ENCODE measurements around the gene NPC2.

NPC2 gene

DNA sequence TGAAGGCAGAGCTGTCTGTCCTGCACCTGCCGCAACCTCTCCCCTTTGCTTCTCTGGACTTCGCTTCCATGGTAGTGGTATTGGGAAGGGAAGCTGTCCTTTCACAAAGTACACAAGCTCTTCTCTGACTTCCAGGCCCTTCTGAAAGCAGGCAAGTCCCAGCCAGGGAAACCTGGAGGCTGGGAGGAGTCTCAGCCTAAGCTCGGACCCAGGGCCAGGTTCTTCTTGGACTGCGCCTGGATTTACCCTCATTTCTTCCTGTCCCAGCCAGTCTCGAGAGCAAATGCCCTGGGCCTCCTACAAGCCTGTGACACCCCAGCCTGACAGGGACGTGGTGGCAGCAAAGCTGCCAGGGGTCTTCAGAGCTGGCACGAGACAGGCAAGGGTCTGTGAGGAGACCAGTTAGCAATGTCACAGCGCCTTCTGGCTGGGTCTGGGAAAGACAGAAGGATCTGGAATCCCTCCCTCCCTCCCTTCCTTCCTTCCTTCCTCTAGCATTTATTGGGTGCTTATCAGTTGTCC is 22.8 kb upstream of the NPC2 start:
- TF ChIP-seq SIN3A (IDR thresholded peaks at IDR 0.05; ENCODE audit: borderline replicate concordance, insufficient read depth, low read length) (no peak), POLR2AphosphoS5 (IDR thresholded peaks at IDR 0.05; ENCODE audit: low read depth, low read length) (no peak), FOXP2 (optimal IDR thresholded peaks at IDR 0.05; ENCODE audit: borderline replicate concordance, extremely low read depth, extremely low read length, insufficient read depth) (no peak)
- TF ChIP-seq, protein P1, sequence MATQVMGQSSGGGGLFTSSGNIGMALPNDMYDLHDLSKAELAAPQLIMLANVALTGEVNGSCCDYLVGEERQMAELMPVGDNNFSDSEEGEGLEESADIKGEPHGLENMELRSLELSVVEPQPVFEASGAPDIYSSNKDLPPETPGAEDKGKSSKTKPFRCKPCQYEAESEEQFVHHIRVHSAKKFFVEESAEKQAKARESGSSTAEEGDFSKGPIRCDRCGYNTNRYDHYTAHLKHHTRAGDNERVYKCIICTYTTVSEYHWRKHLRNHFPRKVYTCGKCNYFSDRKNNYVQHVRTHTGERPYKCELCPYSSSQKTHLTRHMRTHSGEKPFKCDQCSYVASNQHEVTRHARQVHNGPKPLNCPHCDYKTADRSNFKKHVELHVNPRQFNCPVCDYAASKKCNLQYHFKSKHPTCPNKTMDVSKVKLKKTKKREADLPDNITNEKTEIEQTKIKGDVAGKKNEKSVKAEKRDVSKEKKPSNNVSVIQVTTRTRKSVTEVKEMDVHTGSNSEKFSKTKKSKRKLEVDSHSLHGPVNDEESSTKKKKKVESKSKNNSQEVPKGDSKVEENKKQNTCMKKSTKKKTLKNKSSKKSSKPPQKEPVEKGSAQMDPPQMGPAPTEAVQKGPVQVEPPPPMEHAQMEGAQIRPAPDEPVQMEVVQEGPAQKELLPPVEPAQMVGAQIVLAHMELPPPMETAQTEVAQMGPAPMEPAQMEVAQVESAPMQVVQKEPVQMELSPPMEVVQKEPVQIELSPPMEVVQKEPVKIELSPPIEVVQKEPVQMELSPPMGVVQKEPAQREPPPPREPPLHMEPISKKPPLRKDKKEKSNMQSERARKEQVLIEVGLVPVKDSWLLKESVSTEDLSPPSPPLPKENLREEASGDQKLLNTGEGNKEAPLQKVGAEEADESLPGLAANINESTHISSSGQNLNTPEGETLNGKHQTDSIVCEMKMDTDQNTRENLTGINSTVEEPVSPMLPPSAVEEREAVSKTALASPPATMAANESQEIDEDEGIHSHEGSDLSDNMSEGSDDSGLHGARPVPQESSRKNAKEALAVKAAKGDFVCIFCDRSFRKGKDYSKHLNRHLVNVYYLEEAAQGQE (IDR thresholded peaks at IDR 0.05; ENCODE audit: insufficient read depth in 1 of 2, low read depth in 2 of 2, low read length in 2 of 2) = no peak

DNA sequence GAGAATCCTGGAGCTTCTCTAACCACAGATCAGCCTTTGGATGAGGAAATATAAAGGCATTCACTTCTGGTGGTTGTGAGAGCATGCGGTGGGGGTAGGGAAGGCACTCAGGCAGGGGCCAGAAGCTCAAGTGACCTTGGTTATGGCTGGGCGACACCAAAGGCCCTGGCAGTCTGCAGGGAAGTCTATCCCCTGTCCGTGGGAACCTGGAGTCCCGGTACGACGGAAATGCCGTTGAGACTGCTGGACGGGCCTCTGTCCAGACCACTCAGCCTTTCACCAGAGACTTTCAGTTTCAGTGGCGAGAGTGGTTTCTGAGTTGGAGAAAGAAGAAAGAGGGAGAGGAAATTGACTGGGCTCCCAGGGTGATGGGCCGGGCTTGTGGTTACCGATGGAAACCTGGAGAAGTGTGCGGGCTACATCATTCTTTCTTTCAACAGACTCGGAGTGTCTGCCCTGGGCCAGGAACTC is 21.4 kb upstream of the NPC2 start:
- TF ChIP-seq POLR2AphosphoS5 (IDR thresholded peaks at IDR 0.05; ENCODE audit: low read depth, low read length) = no peak
- no peak for TF ChIP-seq FOXP2 (optimal IDR thresholded peaks at IDR 0.05; ENCODE audit: borderline replicate concordance, extremely low read depth, extremely low read length, insufficient read depth)
- TF ChIP-seq, protein P1 (IDR thresholded peaks at IDR 0.05; ENCODE audit: insufficient read depth in 1 of 2, low read depth in 2 of 2, low read length in 2 of 2) = no peak
- no peak for TF ChIP-seq SIN3A (IDR thresholded peaks at IDR 0.05; ENCODE audit: borderline replicate concordance, insufficient read depth, low read length)
- TF ChIP-seq TAF1 (IDR thresholded peaks at IDR 0.05; ENCODE audit: borderline replicate concordance, insufficient read depth, low read length) = no peak

DNA sequence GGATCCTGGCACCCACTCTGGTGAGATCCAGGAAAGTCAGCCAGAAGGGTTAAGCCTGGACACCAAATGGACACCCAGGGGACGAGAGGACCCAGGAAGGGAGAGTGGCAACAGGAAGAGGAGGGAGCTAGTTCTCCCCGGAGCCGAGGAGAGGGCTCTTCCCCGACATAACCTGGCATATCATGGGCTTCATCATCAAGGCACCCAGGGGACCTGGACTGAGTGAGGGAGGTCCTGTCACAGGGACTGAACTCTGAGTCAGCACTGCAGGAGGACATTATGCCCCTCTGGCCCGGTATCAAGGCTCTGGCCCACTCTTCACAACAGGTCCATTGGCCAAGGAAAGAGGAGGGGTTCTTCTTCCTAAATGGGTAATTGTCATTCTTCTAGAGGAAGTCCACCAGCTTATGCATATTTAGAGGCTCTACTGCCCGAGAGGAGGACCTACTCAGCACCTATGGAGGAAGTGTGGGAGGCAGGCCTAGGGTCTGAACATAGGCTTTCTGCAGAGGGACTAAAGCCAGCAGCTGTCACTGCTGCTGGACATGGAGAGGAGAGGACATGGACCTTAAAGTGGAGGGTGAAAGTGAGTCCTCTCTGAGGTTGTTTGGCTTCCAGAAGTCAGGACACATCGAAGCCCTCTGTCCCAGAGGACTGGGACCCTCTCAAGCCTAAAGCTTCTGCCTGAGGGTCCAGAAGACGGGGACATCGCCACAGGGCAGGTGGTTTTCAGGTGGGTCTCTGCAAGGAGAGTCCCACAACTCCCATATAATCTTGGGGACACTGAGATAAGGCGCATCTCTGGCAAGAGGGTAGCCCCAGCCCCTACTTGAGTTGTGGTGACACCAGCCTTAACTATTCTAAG is 19.1 kb upstream of the NPC2 start:
- TF ChIP-seq, protein P1 (IDR thresholded peaks at IDR 0.05; ENCODE audit: insufficient read depth in 1 of 2, low read depth in 2 of 2, low read length in 2 of 2) = no peak
- TF ChIP-seq FOXP2 (optimal IDR thresholded peaks at IDR 0.05; ENCODE audit: borderline replicate concordance, extremely low read depth, extremely low read length, insufficient read depth) (no peak), SIN3A (IDR thresholded peaks at IDR 0.05; ENCODE audit: borderline replicate concordance, insufficient read depth, low read length) (no peak), POLR2AphosphoS5 (IDR thresholded peaks at IDR 0.05; ENCODE audit: low read depth, low read length) (no peak), TAF1 (IDR thresholded peaks at IDR 0.05; ENCODE audit: borderline replicate concordance, insufficient read depth, low read length) (no peak)

DNA sequence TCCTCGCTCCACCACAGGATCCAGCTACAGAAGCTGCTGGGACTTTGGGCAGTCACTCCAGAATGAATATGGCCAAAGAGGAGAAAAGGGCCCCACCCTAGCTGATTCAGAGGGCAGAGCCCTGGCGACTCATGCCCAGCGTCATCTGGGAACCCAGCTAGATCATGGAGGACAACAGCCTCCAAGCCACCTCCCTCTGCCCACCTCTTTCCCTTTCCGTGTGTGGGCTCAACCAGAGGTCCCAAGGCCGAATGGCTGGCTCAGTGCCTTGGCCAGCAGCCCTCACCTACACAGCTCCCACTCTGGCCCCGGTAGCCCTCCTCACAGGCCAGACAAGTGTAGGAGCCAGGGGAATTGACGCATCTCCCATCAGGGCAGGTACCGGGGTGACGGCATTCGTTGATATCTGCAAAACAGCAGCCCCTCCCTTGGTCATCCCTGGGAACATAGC is 17.9 kb upstream of the NPC2 start:
- TF ChIP-seq, protein P1 (IDR thresholded peaks at IDR 0.05; ENCODE audit: insufficient read depth in 1 of 2, low read depth in 2 of 2, low read length in 2 of 2) = no peak
- TF ChIP-seq SIN3A (IDR thresholded peaks at IDR 0.05; ENCODE audit: borderline replicate concordance, insufficient read depth, low read length) (no peak), FOXP2 (optimal IDR thresholded peaks at IDR 0.05; ENCODE audit: borderline replicate concordance, extremely low read depth, extremely low read length, insufficient read depth) (no peak), TAF1 (IDR thresholded peaks at IDR 0.05; ENCODE audit: borderline replicate concordance, insufficient read depth, low read length) (no peak), POLR2AphosphoS5 (IDR thresholded peaks at IDR 0.05; ENCODE audit: low read depth, low read length) (no peak)
